ENCODE results near the gene ALDH2. TPM values are rescaled to one million over a fixed set of nuclear protein-coding genes. Genes with fewer than 3 reads are reported as not detected.

The ALDH2 gene
- total RNA-seq, 1 donor from 2014 or later, result 66.4 TPM

GRCh38 chr12:111792155-111792855 lies 25.6 kb downstream of the ALDH2 start:
- no peaks in the 10 kb centered on the region for H3K27me3 ChIP-seq
- no peaks in the 10 kb centered on the region for H3K4me1 ChIP-seq
- peaks cover 66 to 81% of the 10 kb centered on the region in 2 donors for H3K36me3 ChIP-seq
- no peak overlapping the region for H3K4me3 ChIP-seq
- H3K27ac ChIP-seq, result peak overlapping the region in 1 of 2 donors; percentile 41
- no peak for TF ChIP-seq CTCF (IDR thresholded peaks at IDR 0.05)
- intact Hi-C loops (cut with DNase I), result no loop called here
- no peaks in the 10 kb centered on the region for H3K9me3 ChIP-seq
- DNase-seq (ENCODE audit: low spot score in 2 of 2), result peak in 1 of 2 donors; percentile 81

GRCh38 chr12:111792856-111793235 lies 26.1 kb downstream of the ALDH2 start:
- intact Hi-C loops (cut with DNase I), result no loop called here

GRCh38 chr12:111798182-111798581 lies 31.4 kb downstream of the ALDH2 start:
- intact Hi-C loops (cut with DNase I), result no loop called here
- Histone ChIP-seq H3K4me3 (no peak overlapping the region), H3K27me3 (no peaks in the 10 kb centered on the region), H3K4me1 (no peaks in the 10 kb centered on the region), H3K36me3 (peaks cover 83 to 89% of the 10 kb centered on the region in 2 donors), H3K9me3 (no peaks in the 10 kb centered on the region), H3K27ac (no peak overlapping the region)
- no peak for TF ChIP-seq CTCF (IDR thresholded peaks at IDR 0.05)
- no peak for DNase-seq (ENCODE audit: low spot score in 2 of 2)

More at GRCh38 chr12:111792856-111793235, 26.1 kb downstream of the ALDH2 start:
- H3K9me3 ChIP-seq, result no peaks in the 10 kb centered on the region
- no peak for DNase-seq (ENCODE audit: low spot score in 2 of 2)
- no peak for TF ChIP-seq CTCF (IDR thresholded peaks at IDR 0.05)
- no peak overlapping the region for H3K4me3 ChIP-seq
- H3K4me1 ChIP-seq, result no peaks in the 10 kb centered on the region
- H3K36me3 ChIP-seq, result peaks cover 71 to 84% of the 10 kb centered on the region in 2 donors
- no peaks in the 10 kb centered on the region for H3K27me3 ChIP-seq
- H3K27ac ChIP-seq, result peak overlapping the region in 1 of 2 donors; percentile 38

- H3K9me3 ChIP-seq, result no peaks in the 10 kb centered on the region
- no peaks in the 10 kb centered on the region for H3K4me1 ChIP-seq
- H3K36me3 ChIP-seq, result peaks cover 80 to 89% of the 10 kb centered on the region in 2 donors
- H3K27me3 ChIP-seq, result no peaks in the 10 kb centered on the region
- no peak overlapping the region for H3K4me3 ChIP-seq
- H3K27ac ChIP-seq, result no peak overlapping the region
- DNase-seq (ENCODE audit: low spot score in 2 of 2), result no peak
- no peak for TF ChIP-seq CTCF (IDR thresholded peaks at IDR 0.05)
- intact Hi-C loops (cut with DNase I), result no loop called here
Measured at GRCh38 chr12:111799758-111800157, 33.0 kb downstream of the ALDH2 start.

GRCh38 chr12:111803038-111803626 lies 36.4 kb downstream of the ALDH2 start:
- intact Hi-C loops (cut with DNase I), result no loop called here
- H3K27ac ChIP-seq, result no peak overlapping the region
- no peaks in the 10 kb centered on the region for H3K9me3 ChIP-seq
- H3K36me3 ChIP-seq, result peaks cover 90% of the 10 kb centered on the region in 2 donors
- no peak overlapping the region for H3K4me3 ChIP-seq
- H3K4me1 ChIP-seq, result no peaks in the 10 kb centered on the region
- DNase-seq (ENCODE audit: low spot score in 2 of 2), result no peak
- no peak for TF ChIP-seq CTCF (IDR thresholded peaks at IDR 0.05)
- H3K27me3 ChIP-seq, result no peaks in the 10 kb centered on the region

All from ascending aorta (tissue), 2 donors.